PFSK-1 (cell line): ENCODE measurements around the gene JAKMIP1.

Experiments used
- FOXP2 ChIP-seq: optimal IDR thresholded peaks from 2 replicates; pipeline ENCODE3; 2011; ENCODE audit warnings: borderline replicate concordance, control low read depth, inconsistent platforms; ENCODE audit not compliant: insufficient read depth; ENCODE audit errors: extremely low read length, extremely low read depth
- POLR2AphosphoS5 ChIP-seq: IDR thresholded peaks from 2 replicates; pipeline ENCODE4 v1.6.1; 2012; ENCODE audit warnings: low read depth, mild to moderate bottlenecking, control low read depth, low read length, moderate library complexity
- SIN3A ChIP-seq: IDR thresholded peaks from 2 replicates; pipeline ENCODE4 v1.6.1; 2012; ENCODE audit warnings: mild to moderate bottlenecking, low read length, moderate library complexity, borderline replicate concordance; ENCODE audit not compliant: insufficient read depth
- TAF1 ChIP-seq: IDR thresholded peaks from 2 replicates; pipeline ENCODE4 v1.6.1; 2012; ENCODE audit warnings: low read length, control low read depth, borderline replicate concordance; ENCODE audit not compliant: insufficient read depth
- TF ChIP-seq, protein P1 (sequence below), 2 experiments: IDR thresholded peaks; 2 replicates each; pipeline versions ENCODE4 v1.6.1 to v1.8.0; 2011 to 2012; ENCODE audit warnings: low read depth in 2 of 2, low read length in 2 of 2, control low read depth in 1 of 2, inconsistent platforms in 1 of 2, mild to moderate bottlenecking in 1 of 2, moderate library complexity in 1 of 2; ENCODE audit not compliant: insufficient read depth in 1 of 2

Gene JAKMIP1

DNA sequence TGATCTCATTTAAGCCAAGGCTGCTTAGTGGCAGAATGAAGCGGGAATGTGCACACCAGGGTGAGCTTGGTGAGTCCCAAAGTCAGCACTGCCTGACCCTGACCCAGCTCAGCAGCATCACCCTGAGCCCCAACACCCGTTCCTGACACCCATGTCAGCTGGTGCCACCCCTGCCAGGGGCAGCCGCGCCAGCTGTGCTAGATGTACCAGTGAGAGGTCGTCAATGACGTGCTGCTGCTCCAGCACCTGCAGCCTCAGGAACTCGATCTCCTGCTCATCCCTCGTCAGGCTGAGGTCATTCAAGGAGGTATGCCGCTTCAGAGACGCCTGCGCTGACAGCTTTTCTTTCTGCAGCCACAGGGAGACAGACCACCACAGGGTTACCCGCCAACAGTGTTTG lies 120.4 kb downstream of the JAKMIP1 start:
- TF ChIP-seq POLR2AphosphoS5 (no peak), TAF1 (no peak), FOXP2 (no peak)

DNA sequence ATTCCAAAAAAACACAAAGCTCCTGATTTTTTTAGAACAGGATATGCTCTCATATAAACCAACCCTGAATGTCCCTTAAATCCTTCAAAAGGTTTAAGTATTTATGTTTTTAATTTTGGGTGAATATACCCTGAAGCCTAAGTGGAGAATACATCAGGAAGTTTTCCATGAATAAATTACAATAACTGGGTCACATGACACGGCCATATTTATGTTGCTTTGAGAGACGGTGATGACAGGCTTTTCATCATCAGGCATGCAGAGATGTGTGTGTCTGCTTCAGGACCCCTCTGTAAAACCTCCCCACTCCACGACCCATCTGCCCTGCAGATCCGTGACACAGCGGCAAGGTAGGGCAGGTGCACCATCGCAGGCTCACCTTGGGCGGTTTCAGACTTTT lies 121.8 kb downstream of the JAKMIP1 start:
- TF ChIP-seq POLR2AphosphoS5, result no peak
- TF ChIP-seq TAF1, result no peak
- TF ChIP-seq, protein P1, sequence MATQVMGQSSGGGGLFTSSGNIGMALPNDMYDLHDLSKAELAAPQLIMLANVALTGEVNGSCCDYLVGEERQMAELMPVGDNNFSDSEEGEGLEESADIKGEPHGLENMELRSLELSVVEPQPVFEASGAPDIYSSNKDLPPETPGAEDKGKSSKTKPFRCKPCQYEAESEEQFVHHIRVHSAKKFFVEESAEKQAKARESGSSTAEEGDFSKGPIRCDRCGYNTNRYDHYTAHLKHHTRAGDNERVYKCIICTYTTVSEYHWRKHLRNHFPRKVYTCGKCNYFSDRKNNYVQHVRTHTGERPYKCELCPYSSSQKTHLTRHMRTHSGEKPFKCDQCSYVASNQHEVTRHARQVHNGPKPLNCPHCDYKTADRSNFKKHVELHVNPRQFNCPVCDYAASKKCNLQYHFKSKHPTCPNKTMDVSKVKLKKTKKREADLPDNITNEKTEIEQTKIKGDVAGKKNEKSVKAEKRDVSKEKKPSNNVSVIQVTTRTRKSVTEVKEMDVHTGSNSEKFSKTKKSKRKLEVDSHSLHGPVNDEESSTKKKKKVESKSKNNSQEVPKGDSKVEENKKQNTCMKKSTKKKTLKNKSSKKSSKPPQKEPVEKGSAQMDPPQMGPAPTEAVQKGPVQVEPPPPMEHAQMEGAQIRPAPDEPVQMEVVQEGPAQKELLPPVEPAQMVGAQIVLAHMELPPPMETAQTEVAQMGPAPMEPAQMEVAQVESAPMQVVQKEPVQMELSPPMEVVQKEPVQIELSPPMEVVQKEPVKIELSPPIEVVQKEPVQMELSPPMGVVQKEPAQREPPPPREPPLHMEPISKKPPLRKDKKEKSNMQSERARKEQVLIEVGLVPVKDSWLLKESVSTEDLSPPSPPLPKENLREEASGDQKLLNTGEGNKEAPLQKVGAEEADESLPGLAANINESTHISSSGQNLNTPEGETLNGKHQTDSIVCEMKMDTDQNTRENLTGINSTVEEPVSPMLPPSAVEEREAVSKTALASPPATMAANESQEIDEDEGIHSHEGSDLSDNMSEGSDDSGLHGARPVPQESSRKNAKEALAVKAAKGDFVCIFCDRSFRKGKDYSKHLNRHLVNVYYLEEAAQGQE (IDR thresholded peaks at IDR 0.05; ENCODE audit: insufficient read depth in 1 of 2, low read depth in 2 of 2, low read length in 2 of 2), result no peak
- TF ChIP-seq FOXP2, result no peak

DNA sequence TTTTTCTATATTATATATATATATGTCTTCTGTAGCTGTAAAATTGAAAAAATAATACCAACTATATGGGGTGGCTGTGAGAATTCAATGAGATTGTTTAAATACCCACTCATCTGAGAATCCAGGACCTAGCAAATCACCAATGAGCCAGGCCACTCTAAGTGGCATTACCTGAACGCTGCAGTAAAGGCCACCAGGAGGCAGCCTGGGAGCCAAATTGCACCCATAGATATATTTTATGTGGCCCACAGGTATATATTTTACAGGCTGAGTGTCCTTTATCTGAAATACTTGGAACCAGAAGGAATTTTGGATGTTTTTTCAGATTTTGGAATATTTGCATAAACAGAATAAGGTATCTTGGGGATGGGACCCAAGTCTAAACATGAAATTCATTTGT lies 124.0 kb downstream of the JAKMIP1 start:
- TF ChIP-seq SIN3A (no peak), FOXP2 (no peak), POLR2AphosphoS5 (no peak), TAF1 (no peak)
- TF ChIP-seq, protein P1 (IDR thresholded peaks at IDR 0.05; ENCODE audit: insufficient read depth in 1 of 2, low read depth in 2 of 2, low read length in 2 of 2), result no peak

DNA sequence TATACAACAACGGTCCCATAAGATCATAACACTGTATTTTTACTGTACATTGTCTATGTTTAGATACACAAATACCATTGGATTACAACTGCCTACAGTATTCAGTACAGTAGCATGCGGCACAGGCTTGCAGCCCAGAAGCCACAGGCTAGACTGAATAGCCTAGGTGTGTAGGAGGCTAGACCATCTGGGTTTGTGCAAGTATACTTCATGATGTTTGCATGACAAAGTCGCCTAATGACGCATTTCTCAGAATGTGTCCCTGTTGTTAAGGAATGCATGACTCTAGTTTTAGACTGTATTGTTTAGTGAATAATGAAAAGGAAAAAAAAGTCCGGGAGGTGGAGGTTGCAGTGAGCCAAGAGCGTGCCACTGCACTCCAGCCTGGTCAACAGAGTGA lies 125.6 kb downstream of the JAKMIP1 start:
- TF ChIP-seq TAF1 (no peak), POLR2AphosphoS5 (no peak), FOXP2 (no peak), SIN3A (no peak)
- TF ChIP-seq, protein P1 (IDR thresholded peaks at IDR 0.05; ENCODE audit: insufficient read depth in 1 of 2, low read depth in 2 of 2, low read length in 2 of 2), result no peak

DNA sequence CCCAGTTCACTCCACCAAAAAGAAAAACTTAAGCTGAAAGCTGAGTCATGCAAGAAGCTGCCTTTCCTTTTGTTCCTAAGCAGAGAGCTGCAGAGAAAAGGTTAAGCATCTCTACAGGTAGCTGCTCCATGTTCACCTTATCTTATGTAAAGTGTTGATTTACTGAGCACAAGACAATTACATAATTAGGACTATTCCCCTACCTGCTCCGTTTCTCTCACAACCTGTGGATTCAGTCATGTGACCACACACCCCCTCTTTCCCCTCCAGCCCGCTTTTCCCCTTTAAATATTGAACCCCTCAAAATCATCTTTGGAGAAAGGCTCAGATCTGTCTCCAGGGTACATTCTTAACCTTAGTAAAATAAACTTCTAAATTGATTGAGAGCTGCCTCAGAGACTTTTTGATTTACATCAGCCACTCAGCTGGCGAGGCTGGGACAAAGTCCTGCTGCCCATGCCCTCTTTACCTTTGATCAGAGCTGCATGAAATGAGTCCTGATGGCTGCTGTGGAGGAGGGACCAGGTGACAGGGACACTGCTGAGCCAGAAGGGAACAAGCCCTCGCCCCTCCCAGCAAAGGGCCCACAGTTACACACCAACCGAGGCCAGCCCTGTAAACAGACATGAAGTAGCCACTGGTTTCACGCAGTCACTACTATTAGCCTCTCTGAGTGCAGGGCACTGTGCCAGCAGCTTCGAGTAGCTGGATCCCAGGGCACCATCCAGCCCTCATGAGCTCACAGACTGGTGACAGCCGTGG lies 128.2 kb downstream of the JAKMIP1 start:
- no peak for TF ChIP-seq FOXP2
- no peak for TF ChIP-seq TAF1

DNA sequence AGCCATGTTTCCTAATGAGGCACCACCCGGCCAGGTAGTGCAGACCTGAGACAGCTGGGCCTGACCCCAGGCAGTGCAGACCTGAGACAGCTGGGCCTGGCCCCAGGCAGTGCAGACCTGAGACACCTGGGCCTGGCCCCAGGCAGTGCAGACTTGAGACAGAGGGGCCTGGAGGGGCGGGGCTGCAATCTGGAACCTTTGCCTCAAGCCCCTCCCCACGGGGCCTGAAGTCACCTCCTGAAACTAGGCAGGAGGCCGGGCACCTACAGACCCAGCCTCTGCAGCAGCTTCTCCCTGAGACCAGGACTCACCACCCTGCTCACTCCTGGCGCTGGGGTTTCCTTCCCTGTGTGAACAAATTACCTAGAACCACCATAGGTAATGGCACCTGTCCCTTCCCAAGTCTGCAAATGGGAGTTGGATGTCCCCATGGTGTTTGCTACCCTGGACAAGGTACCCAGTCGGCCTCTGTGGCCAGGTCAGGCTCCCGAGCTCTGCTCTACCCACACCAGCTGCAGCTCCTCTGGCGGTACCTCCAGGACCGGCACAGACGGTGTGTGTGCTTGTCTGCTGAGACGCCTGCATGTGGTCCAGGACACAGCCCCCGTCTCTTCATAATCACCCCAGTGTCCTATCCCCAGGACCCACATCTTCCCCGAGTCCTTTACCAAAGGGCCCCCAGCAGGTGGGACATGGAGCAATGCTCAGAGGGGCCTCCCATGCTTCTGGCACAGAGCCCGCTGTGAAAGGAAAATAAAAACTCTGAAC lies 129.0 kb downstream of the JAKMIP1 start:
- no peak for TF ChIP-seq TAF1
- no peak for TF ChIP-seq POLR2AphosphoS5
- TF ChIP-seq, protein P1 (IDR thresholded peaks at IDR 0.05; ENCODE audit: insufficient read depth in 1 of 2, low read depth in 2 of 2, low read length in 2 of 2), result no peak
- TF ChIP-seq FOXP2, result no peak
- TF ChIP-seq SIN3A, result no peak
